ENCODE data around the gene SNAP29.

SNAP29 gene

DNA sequence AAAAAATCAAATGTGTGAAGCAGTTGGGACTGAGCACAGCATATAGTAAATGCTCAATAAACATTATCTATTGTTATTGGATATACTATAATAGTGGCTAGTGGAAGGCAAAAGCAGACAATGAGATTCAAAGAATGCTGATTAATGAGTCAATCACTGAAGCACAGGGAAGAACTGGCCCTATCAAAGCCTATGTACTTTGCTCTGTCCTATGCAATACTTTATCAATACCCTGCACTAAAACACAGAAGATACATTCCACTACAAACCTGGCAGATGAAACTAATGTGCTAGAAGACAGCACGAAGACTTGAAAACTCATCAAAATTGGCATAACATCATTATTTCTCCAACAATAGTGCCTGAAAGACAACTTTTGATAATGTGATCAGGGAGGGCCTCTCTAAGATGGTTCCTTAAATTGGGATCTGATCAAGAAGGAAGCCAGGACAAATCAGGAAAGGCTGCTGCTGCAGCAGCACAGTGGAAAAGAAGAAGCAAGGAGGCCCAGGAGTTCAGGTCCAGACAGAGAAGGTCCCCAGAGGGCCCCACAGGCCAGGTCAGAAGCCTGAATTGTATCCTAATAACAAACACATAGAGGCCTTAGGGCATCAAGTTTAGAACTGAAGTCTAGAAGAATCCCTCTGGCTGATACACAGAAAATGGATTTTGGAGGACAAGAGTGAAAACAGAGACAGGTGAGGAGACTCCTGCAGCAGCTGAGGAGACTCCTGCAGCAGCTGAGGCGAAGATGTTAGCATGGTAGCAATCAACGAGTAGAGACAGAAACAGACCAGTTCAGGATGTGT, 18.8 kb upstream of the SNAP29 start:
- H3K4me3 ChIP-seq (ENCODE audit: low read length) = no peak overlapping the region
- no peaks in the 10 kb centered on the region for H3K9me3 ChIP-seq (ENCODE audit: control insufficient read depth, low read length)
- H3K36me3 ChIP-seq (ENCODE audit: control insufficient read depth, insufficient read depth, low read length) = no peaks in the 10 kb centered on the region
- H3K4me1 ChIP-seq (ENCODE audit: control insufficient read depth, insufficient read depth, low read length) = peaks cover 35% of the 10 kb centered on the region
- H3K9ac ChIP-seq (ENCODE audit: low read length) = no peak overlapping the region
- H3K27me3 ChIP-seq (ENCODE audit: control insufficient read depth, insufficient read depth, low read length) = no peaks in the 10 kb centered on the region

DNA sequence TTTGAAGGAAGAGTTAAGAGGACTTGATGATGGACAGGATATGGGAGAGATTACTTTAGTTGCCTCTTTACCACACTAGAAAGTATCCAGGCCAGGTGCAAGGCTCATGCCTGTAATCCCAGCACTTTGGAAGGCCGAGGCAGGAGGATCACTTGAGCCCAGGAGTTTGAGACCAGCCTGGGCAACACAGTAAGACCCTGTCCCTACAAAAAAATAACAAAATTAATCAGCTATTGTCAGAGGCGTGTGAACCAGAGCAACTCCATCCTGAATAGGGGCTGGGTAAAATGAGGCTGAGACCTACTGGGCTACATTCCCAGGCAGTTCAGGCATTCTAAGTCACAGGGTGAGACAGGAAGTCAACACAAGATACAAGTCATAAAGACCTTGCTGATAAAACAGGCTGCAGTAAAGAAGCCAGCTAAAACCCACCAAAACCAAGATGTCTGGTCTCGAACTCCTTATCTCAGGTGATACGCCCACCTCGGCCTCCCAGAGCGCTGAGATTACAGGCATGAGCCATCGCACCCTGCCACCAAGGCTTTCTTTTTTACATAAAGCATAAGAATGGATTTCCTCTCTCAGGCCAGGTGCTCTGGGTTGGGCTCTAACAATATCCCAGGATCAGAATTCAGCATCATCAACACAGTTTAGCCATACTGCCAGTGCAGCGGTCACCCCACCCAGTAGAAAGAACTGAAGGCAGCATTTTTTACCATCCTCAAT, 18.0 kb upstream of the SNAP29 start:
- no peaks in the 10 kb centered on the region for H3K27me3 ChIP-seq (ENCODE audit: control insufficient read depth, insufficient read depth, low read length)
- H3K4me1 ChIP-seq (ENCODE audit: control insufficient read depth, insufficient read depth, low read length) = peaks cover 36% of the 10 kb centered on the region
- H3K36me3 ChIP-seq (ENCODE audit: control insufficient read depth, insufficient read depth, low read length) = no peaks in the 10 kb centered on the region
- H3K9me3 ChIP-seq (ENCODE audit: control insufficient read depth, low read length) = no peaks in the 10 kb centered on the region
- no peak overlapping the region for H3K4me3 ChIP-seq (ENCODE audit: low read length)
- H3K9ac ChIP-seq (ENCODE audit: low read length) = no peak overlapping the region

GRCh38 chr22:20843501-20843900, 15.3 kb upstream of the SNAP29 start:
- H3K9ac ChIP-seq (ENCODE audit: low read length) = no peak overlapping the region
- H3K36me3 ChIP-seq (ENCODE audit: control insufficient read depth, insufficient read depth, low read length) = no peaks in the 10 kb centered on the region
- H3K9me3 ChIP-seq (ENCODE audit: control insufficient read depth, low read length) = no peaks in the 10 kb centered on the region
- H3K4me1 ChIP-seq (ENCODE audit: control insufficient read depth, insufficient read depth, low read length) = peaks cover 36% of the 10 kb centered on the region
- H3K27me3 ChIP-seq (ENCODE audit: control insufficient read depth, insufficient read depth, low read length) = no peaks in the 10 kb centered on the region
- no peak overlapping the region for H3K4me3 ChIP-seq (ENCODE audit: low read length)

GRCh38 chr22:20844055-20845037, 14.5 kb upstream of the SNAP29 start:
- H3K36me3 ChIP-seq (ENCODE audit: control insufficient read depth, insufficient read depth, low read length) = no peaks in the 10 kb centered on the region
- H3K4me1 ChIP-seq (ENCODE audit: control insufficient read depth, insufficient read depth, low read length) = peaks cover 36% of the 10 kb centered on the region
- no peaks in the 10 kb centered on the region for H3K27me3 ChIP-seq (ENCODE audit: control insufficient read depth, insufficient read depth, low read length)
- H3K9me3 ChIP-seq (ENCODE audit: control insufficient read depth, low read length) = no peaks in the 10 kb centered on the region
- H3K9ac ChIP-seq (ENCODE audit: low read length) = no peak overlapping the region
- H3K4me3 ChIP-seq (ENCODE audit: low read length) = no peak overlapping the region

GRCh38 chr22:20847318-20847822, 11.4 kb upstream of the SNAP29 start:
- Histone ChIP-seq H3K9me3 (ENCODE audit: control insufficient read depth, low read length) (no peaks in the 10 kb centered on the region), H3K36me3 (ENCODE audit: control insufficient read depth, insufficient read depth, low read length) (no peaks in the 10 kb centered on the region), H3K27me3 (ENCODE audit: control insufficient read depth, insufficient read depth, low read length) (no peaks in the 10 kb centered on the region), H3K4me1 (ENCODE audit: control insufficient read depth, insufficient read depth, low read length) (peaks cover 19% of the 10 kb centered on the region), H3K4me3 (ENCODE audit: low read length) (no peak overlapping the region), H3K9ac (ENCODE audit: low read length) (no peak overlapping the region)

DNA sequence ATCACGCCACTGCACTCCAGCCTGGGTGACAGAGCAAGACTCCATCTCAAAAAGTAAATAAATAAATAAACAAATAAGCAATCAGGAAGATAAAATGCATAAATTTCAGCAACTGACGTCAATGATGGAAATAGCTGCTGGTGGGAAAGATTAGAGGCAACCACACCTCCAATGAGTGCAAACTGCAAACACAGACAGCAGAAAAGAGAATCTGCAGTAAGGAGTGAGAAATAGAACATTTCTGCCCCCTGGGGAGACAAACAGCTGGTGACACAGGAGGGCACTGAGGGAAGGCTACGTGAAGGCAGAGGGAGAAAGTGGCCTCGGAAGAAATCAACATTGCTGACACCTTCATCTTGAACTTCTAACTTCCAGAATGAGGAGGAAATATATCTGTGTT, 6.7 kb upstream of the SNAP29 start:
- Histone ChIP-seq H3K27me3 (ENCODE audit: control insufficient read depth, insufficient read depth, low read length) (no peaks in the 10 kb centered on the region), H3K4me1 (ENCODE audit: control insufficient read depth, insufficient read depth, low read length) (peaks cover 5% of the 10 kb centered on the region), H3K9me3 (ENCODE audit: control insufficient read depth, low read length) (no peaks in the 10 kb centered on the region), H3K36me3 (ENCODE audit: control insufficient read depth, insufficient read depth, low read length) (no peaks in the 10 kb centered on the region), H3K9ac (ENCODE audit: low read length) (no peak overlapping the region), H3K4me3 (ENCODE audit: low read length) (no peak overlapping the region)

DNA sequence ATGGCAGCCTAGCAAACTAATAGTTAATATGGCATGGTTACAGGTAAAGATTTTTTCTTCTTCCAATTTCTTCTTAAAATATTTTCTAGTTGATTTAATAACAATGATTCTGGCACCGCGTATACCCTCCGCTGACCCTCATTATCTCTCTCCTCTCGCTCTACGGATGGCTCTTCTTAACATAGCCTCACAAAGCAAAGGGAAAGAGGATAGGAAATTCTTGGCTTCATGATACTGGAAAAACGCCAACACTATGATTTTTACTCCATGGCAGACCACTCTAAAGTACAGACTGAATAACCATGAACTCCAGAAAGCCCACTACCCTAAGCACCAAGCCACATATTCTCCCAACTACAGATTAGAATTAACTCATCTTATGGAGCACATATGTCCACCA, 6.3 kb upstream of the SNAP29 start:
- no peaks in the 10 kb centered on the region for H3K27me3 ChIP-seq (ENCODE audit: control insufficient read depth, insufficient read depth, low read length)
- H3K4me3 ChIP-seq (ENCODE audit: low read length) = no peak overlapping the region
- H3K36me3 ChIP-seq (ENCODE audit: control insufficient read depth, insufficient read depth, low read length) = no peaks in the 10 kb centered on the region
- H3K9me3 ChIP-seq (ENCODE audit: control insufficient read depth, low read length) = no peaks in the 10 kb centered on the region
- peaks cover 8% of the 10 kb centered on the region for H3K4me1 ChIP-seq (ENCODE audit: control insufficient read depth, insufficient read depth, low read length)
- no peak overlapping the region for H3K9ac ChIP-seq (ENCODE audit: low read length)

GRCh38 chr22:20853236-20853660, 5.6 kb upstream of the SNAP29 start:
- Histone ChIP-seq H3K36me3 (ENCODE audit: control insufficient read depth, insufficient read depth, low read length) (no peaks in the 10 kb centered on the region), H3K4me3 (ENCODE audit: low read length) (no peak overlapping the region), H3K27me3 (ENCODE audit: control insufficient read depth, insufficient read depth, low read length) (no peaks in the 10 kb centered on the region), H3K9ac (ENCODE audit: low read length) (no peak overlapping the region), H3K4me1 (ENCODE audit: control insufficient read depth, insufficient read depth, low read length) (peaks cover 13% of the 10 kb centered on the region), H3K9me3 (ENCODE audit: control insufficient read depth, low read length) (no peaks in the 10 kb centered on the region)

DNA sequence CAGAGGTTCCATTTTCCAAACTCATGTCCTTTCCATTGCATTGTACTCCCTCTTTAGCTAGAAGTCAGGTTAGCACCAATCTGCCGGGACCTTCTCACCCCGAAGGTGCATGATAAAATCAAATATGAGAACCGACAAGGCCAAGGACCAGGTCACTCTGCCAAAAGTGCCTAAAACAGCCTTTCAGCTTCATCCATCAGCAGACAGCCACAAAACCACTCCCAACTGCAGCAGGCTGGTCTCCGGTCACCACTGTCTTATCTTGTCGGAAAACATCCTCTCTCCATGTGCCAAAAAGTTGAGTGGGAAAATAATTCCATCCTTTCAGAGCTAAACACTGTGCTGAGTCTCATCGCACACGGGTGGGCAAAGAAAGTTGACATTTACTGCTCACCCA, 1.6 kb upstream of the SNAP29 start:
- Histone ChIP-seq H3K27me3 (ENCODE audit: control insufficient read depth, insufficient read depth, low read length) (no peaks in the 10 kb centered on the region), H3K4me1 (ENCODE audit: control insufficient read depth, insufficient read depth, low read length) (peaks cover 23% of the 10 kb centered on the region), H3K36me3 (ENCODE audit: control insufficient read depth, insufficient read depth, low read length) (no peaks in the 10 kb centered on the region), H3K9ac (ENCODE audit: low read length) (peak overlapping the region; percentile 78), H3K4me3 (ENCODE audit: low read length) (no peak overlapping the region), H3K9me3 (ENCODE audit: control insufficient read depth, low read length) (no peaks in the 10 kb centered on the region)

DNA sequence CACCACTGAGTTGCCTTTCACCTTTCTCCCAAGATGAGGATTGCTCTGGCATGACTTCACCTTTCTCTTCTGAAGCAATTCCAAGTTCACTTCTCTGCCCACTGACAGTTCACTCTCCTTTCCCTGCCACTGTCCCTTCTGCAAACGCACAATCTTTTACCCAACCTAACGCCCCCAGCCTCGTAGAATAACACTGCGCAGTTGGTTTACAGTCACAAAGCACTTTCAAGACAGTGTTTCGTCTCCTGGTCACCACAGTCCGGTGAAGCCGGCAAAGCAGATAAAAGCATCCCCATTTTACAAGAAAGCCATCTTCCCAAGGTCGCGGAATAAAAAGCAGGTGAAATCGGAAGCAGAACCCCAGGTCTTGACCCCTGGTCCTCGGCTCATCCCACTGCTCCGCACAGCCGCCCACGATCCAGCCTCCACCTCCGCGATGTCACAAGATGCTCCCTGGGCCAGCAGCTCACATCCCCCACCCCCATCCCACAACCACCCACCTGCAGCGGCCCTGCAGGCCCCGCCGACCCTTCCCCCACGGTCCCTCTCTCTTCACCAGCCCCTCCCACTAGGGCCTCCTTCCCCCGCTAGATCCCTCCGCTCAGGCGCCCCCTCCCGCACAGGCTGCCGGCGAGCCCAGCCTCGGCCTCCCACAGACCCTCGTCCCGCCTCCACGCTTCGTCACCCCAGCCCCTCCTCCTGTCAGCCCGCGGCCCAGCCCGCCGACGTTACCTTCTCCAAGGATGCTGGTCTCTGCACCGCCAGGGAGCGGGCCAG, 781 bp upstream of the SNAP29 start:
- Histone ChIP-seq H3K9me3 (ENCODE audit: control insufficient read depth, low read length) (no peaks in the 10 kb centered on the region), H3K4me3 (ENCODE audit: low read length) (peak overlapping the region; percentile 40), H3K27me3 (ENCODE audit: control insufficient read depth, insufficient read depth, low read length) (no peaks in the 10 kb centered on the region), H3K36me3 (ENCODE audit: control insufficient read depth, insufficient read depth, low read length) (no peaks in the 10 kb centered on the region), H3K4me1 (ENCODE audit: control insufficient read depth, insufficient read depth, low read length) (peaks cover 23% of the 10 kb centered on the region), H3K9ac (ENCODE audit: low read length) (peak overlapping the region; percentile 78)

DNA sequence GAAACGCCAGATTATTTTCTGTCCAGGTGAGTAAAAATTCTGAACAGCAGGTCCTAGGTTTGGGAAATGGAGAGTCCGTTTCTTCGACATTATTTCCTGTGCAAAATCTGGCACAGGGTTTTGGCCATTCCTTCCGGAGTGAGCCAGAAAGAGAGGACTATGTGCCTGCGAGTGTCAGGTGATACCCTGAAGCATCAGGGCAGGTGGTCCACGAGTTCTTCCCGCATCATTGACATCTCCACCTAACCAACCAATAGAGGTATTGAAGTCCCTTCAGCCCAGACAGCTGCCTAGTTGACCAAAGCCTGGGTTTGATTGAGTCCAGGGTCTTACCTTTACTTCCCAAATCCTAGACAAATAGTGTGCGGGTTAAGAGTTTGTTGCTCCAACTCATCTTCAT, 808 bp downstream of the SNAP29 start:
- H3K4me1 ChIP-seq (ENCODE audit: control insufficient read depth, insufficient read depth, low read length) = peaks cover 23% of the 10 kb centered on the region
- peak overlapping the region; percentile 82 for H3K9ac ChIP-seq (ENCODE audit: low read length)
- no peaks in the 10 kb centered on the region for H3K9me3 ChIP-seq (ENCODE audit: control insufficient read depth, low read length)
- no peaks in the 10 kb centered on the region for H3K27me3 ChIP-seq (ENCODE audit: control insufficient read depth, insufficient read depth, low read length)
- H3K4me3 ChIP-seq (ENCODE audit: low read length) = peak overlapping the region; percentile 88
- no peaks in the 10 kb centered on the region for H3K36me3 ChIP-seq (ENCODE audit: control insufficient read depth, insufficient read depth, low read length)

Data from mucosa of stomach (tissue), 1 donor.